Upper lobe of right lung (tissue), 1 donor: Measurements from ENCODE around the gene IFT80. TPM values are rescaled to one million over a fixed set of nuclear protein-coding genes. Genes with fewer than 3 reads are reported as not detected.
A peak's percentile ranks its signal among the peaks of the same experiment; 100 is the strongest.

Source experiments
- microRNA-seq: library from miRNA; unstranded; fragments of <30 nt; microRNA quantifications from one replicate; pipeline ENCODE4 v1.2.0, GENCODE V29; 2020; ENCODE audit warnings: borderline microRNAs expressed
- total RNA-seq: library from RNA; stranded (reverse); fragmentation: NEBNext Ultra II Directional; extraction: Animal tissue kit (Norgen Biotek cat#: 25700); gene quantifications from one replicate; pipeline ENCODE4 v1.2.1, GENCODE V29; 2021
- donor health status: DM: no; HTN: yes; CAD: no; lungs with severe emphysema.

Gene IFT80
- total RNA-seq, 1 donor from 2014 or later: 37.1 TPM

Small RNA genes within 50 kb of the gene (microRNA-seq; reads per million reads assigned to microRNA genes)
- gene MIR15B (1,432 reads per million, percentile 87 among the genes with 10 or more reads in this experiment), gene MIR16-2 (456 reads per million, percentile 80 among the genes with 10 or more reads in this experiment)

Other genes with a start within 250 kb of the IFT80 start
- 1.3 TPM for gene C3orf80, start 173.8 kb downstream of the IFT80 start, total RNA-seq
- 46.8 TPM for gene SMC4, start 425 bp upstream of the IFT80 start, total RNA-seq
- 4.5 TPM for gene TRIM59, start 50.6 kb upstream of the IFT80 start, total RNA-seq
- gene KPNA4, start 166.3 kb upstream of the IFT80 start, total RNA-seq: 56.3 TPM